Measurements from ENCODE around the gene BAK1. TPM values are rescaled to one million over a fixed set of nuclear protein-coding genes. Genes with fewer than 3 reads are reported as not detected.

Gene BAK1
- polyA plus RNA-seq, 1 donor (not counting 4 experiments of a cell fraction or from before 2014, with no cell fraction given), result 61.1 TPM

GRCh38 chr6:33607126-33607783 lies 27.2 kb upstream of the BAK1 start:
- H3K79me2 ChIP-seq (ENCODE audit: control insufficient read depth, insufficient read depth, low read length), result no peaks in the 10 kb centered on the region
- H3K4me1 ChIP-seq (ENCODE audit: control insufficient read depth, extremely low read depth, insufficient read depth, low read length), result peaks cover 19% of the 10 kb centered on the region
- H3K27me3 ChIP-seq (ENCODE audit: control insufficient read depth, extremely low read depth, insufficient read depth, low read length), result no peaks in the 10 kb centered on the region
- dilution Hi-C loops (cut with MboI; ENCODE audit: extremely low pct_ligation_motif_present, low sequenced_read_pairs), result no loop called here
- TF ChIP-seq CTCF (optimal IDR thresholded peaks at IDR 0.05 in 1 of 3, IDR thresholded peaks at IDR 0.05 in 1 of 3, conservative IDR thresholded peaks at IDR 0.05 in 1 of 3; ENCODE audit: extremely low read depth in 1 of 3, insufficient read depth in 2 of 3, low read length in 3 of 3) (no peak), EZH2 (IDR thresholded peaks at IDR 0.05; ENCODE audit: low read length) (no peak)
- no peak overlapping the region for H3K4me3 ChIP-seq (ENCODE audit: control insufficient read depth in 2 of 3, extremely low read depth in 1 of 3, insufficient read depth in 2 of 3, low read depth in 1 of 3, low read length in 3 of 3)
- H4K20me1 ChIP-seq (ENCODE audit: control insufficient read depth, extremely low read depth, insufficient read depth, low read length), result no peaks in the 10 kb centered on the region
- no peak overlapping the region for H3K27ac ChIP-seq (ENCODE audit: control insufficient read depth, insufficient read depth, low read length)
- H3K4me2 ChIP-seq (ENCODE audit: control insufficient read depth, extremely low read depth, insufficient read depth, low read depth, low read length), result no peak overlapping the region
- no peak for DNase-seq (ENCODE audit: low read depth, low spot score)
- H2AFZ ChIP-seq (ENCODE audit: control insufficient read depth, low read length), result no peak overlapping the region
- no peaks in the 10 kb centered on the region for H3K9me3 ChIP-seq (ENCODE audit: control insufficient read depth, low read depth, low read length)
- H3K36me3 ChIP-seq (ENCODE audit: control insufficient read depth in 2 of 2, extremely low read depth in 1 of 2, insufficient read depth in 2 of 2, low read length in 2 of 2), result no peaks in the 10 kb centered on the region
- H3K9me1 ChIP-seq (ENCODE audit: control insufficient read depth, extremely low read depth, insufficient read depth, low read length), result no peaks in the 10 kb centered on the region
- no peak for FAIRE-seq
- H3K9ac ChIP-seq (ENCODE audit: control insufficient read depth, extremely low read depth, insufficient read depth, low read length), result no peak overlapping the region

- no peak overlapping the region for H3K4me2 ChIP-seq (ENCODE audit: control insufficient read depth, extremely low read depth, insufficient read depth, low read depth, low read length)
- TF ChIP-seq EZH2 (IDR thresholded peaks at IDR 0.05; ENCODE audit: low read length) (no peak), CTCF (optimal IDR thresholded peaks at IDR 0.05 in 1 of 3, IDR thresholded peaks at IDR 0.05 in 1 of 3, conservative IDR thresholded peaks at IDR 0.05 in 1 of 3; ENCODE audit: extremely low read depth in 1 of 3, insufficient read depth in 2 of 3, low read length in 3 of 3) (no peak)
- no peaks in the 10 kb centered on the region for H3K9me3 ChIP-seq (ENCODE audit: control insufficient read depth, low read depth, low read length)
- DNase-seq (ENCODE audit: low read depth, low spot score) (no peak), FAIRE-seq (no peak)
- no peak overlapping the region for H3K9ac ChIP-seq (ENCODE audit: control insufficient read depth, extremely low read depth, insufficient read depth, low read length)
- dilution Hi-C loops (cut with MboI; ENCODE audit: extremely low pct_ligation_motif_present, low sequenced_read_pairs), result no loop called here
- no peaks in the 10 kb centered on the region for H3K27me3 ChIP-seq (ENCODE audit: control insufficient read depth, extremely low read depth, insufficient read depth, low read length)
- no peaks in the 10 kb centered on the region for H4K20me1 ChIP-seq (ENCODE audit: control insufficient read depth, extremely low read depth, insufficient read depth, low read length)
- H3K4me1 ChIP-seq (ENCODE audit: control insufficient read depth, extremely low read depth, insufficient read depth, low read length), result peaks cover 19% of the 10 kb centered on the region
- no peaks in the 10 kb centered on the region for H3K36me3 ChIP-seq (ENCODE audit: control insufficient read depth in 2 of 2, extremely low read depth in 1 of 2, insufficient read depth in 2 of 2, low read length in 2 of 2)
- H3K4me3 ChIP-seq (ENCODE audit: control insufficient read depth in 2 of 3, extremely low read depth in 1 of 3, insufficient read depth in 2 of 3, low read depth in 1 of 3, low read length in 3 of 3), result no peak overlapping the region
- no peak overlapping the region for H3K27ac ChIP-seq (ENCODE audit: control insufficient read depth, insufficient read depth, low read length)
- no peak overlapping the region for H2AFZ ChIP-seq (ENCODE audit: control insufficient read depth, low read length)
- H3K79me2 ChIP-seq (ENCODE audit: control insufficient read depth, insufficient read depth, low read length), result no peaks in the 10 kb centered on the region
- H3K9me1 ChIP-seq (ENCODE audit: control insufficient read depth, extremely low read depth, insufficient read depth, low read length), result no peaks in the 10 kb centered on the region
Measured at GRCh38 chr6:33606642-33607041, 26.6 kb upstream of the BAK1 start.

All from keratinocyte (primary cell).